C4-2B (cell line): ENCODE measurements around the gene ARCN1.
"Not testable (repeated sequence)": the region's sequence is repeated elsewhere in the genome, so short reads cannot be mapped to it uniquely, and the experiment has no call there.

Experiments used
- H3K27ac ChIP-seq: fragments of 450-650 bp; 2 replicates; pipeline ENCODE4 v1.5.1; 2017
- CTCF ChIP-seq: fragments of 450-650 bp; conservative IDR thresholded peaks from 2 replicates; pipeline ENCODE4 v1.5.1; 2017; ENCODE audit warnings: mild to moderate bottlenecking
- ZFX ChIP-seq: fragments of 450-650 bp; IDR thresholded peaks from 2 replicates; pipeline ENCODE4 v1.6.1; 2017

Gene ARCN1

DNA sequence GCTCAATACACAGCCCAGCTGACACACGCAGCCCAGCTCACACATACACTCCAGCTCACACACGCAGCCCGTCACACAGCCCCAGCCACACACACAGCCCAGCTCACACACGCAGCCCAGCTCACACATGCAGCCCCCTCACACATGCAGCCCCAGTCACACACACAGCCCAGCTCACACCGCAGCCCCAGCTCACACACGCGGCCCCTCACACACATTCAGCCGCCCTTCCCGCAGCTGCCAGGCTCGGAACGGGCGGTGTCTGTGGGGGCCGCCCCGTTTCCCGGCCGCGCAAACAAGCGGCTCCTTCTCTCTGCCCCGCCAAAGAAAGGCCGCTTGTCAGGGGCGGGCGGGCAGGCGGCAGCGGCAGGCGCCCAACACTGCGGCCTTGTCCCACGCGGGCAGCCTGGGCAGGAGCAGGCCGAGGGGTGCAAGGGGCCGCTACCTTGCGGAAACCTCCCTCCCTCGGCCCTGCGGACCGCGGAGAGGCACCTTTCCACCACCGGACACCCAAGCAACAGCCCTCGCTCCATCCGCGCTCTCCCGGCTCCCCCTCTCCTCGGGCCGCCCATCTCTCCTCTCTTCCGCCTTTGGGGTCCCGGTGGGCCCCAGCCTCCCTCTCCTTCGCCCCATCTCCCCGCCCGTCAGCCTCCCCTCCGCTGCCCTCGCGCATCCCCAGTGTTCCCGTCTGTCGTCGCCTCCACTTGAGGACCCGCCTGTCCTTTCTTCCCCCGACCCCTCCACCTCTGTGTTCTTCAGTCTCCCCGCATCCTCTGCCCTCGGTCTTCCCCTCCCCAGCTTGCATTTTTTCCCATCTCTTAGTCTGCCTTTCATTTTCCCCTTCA is 37.4 kb downstream of the ARCN1 start:
- H3K27ac ChIP-seq, result no peak overlapping the region
- TF ChIP-seq ZFX, result no peak
- no peak for TF ChIP-seq CTCF

- no peak overlapping the region for H3K27ac ChIP-seq
- TF ChIP-seq CTCF, result no peak
- no peak for TF ChIP-seq ZFX
Observed at GRCh38 chr11:118610225-118610772, 38.1 kb downstream of the ARCN1 start.

GRCh38 chr11:118610773-118611432 is 38.7 kb downstream of the ARCN1 start:
- H3K27ac ChIP-seq, result no peak overlapping the region

GRCh38 chr11:118611433-118611795 is 39.2 kb downstream of the ARCN1 start:
- H3K27ac ChIP-seq, result not testable (repeated sequence)

More at GRCh38 chr11:118610773-118611432, 38.7 kb downstream of the ARCN1 start:
- TF ChIP-seq CTCF (peak; percentile 91), ZFX (no peak)

GRCh38 chr11:118612378-118612777 is 40.2 kb downstream of the ARCN1 start:
- H3K27ac ChIP-seq, result no peak overlapping the region
- no peak for TF ChIP-seq ZFX
- no peak for TF ChIP-seq CTCF

GRCh38 chr11:118614511-118614910 is 42.3 kb downstream of the ARCN1 start:
- no peak overlapping the region for H3K27ac ChIP-seq

More at GRCh38 chr11:118614511-118614910, 42.3 kb downstream of the ARCN1 start:
- no peak for TF ChIP-seq CTCF
- no peak for TF ChIP-seq ZFX
